ENCODE results near the gene NECTIN2.
A peak's percentile ranks its signal among the peaks of the same experiment; 100 is the strongest.
"Not testable (repeated sequence)": the region's sequence is repeated elsewhere in the genome, so short reads cannot be mapped to it uniquely, and the experiment has no call there.

Gene NECTIN2

DNA sequence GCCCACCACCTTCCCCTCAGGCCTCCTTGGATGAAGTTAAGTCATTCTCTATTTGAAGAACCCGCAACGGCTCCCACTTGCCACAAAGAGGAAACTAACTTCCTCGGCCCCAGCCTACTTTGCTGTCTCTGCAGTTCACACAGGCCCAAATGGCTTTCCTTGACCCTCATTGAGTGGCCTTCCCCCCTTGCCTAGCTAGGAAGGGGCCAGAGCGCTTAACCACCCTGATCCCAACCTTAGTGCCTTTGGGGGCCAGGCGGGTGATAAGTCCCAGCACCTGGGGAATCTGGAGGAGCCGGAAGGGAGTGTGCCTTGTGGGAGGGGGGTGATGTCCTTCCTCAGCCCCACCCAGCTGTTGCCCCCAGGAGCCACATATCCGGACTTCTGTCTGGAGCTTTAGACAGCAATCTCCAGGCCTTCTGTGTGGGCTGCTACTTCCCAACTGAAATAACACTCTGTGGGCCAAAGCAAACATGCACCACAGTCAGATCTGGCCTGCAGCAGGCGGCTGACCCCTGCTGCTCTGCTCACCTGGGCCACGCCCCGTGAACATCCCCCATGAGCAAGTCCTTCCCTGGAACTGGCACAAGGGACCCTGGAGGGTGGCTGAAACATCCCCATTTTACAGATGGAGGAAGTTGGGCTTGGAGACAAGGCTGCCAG, 10.5 kb downstream of the NECTIN2 start:
- Histone ChIP-seq H3K4me1 (ENCODE audit: control insufficient read depth, insufficient read depth, low read length) (peaks cover 5% of the 10 kb centered on the region), H3K4me3 (ENCODE audit: low read length in 2 of 2) (no peak overlapping the region), H3K27ac (ENCODE audit: low read length) (no peak overlapping the region), H3K9me3 (ENCODE audit: control insufficient read depth in 2 of 2, low read length in 2 of 2) (no peaks in the 10 kb centered on the region), H3K9ac (ENCODE audit: low read length in 2 of 2) (no peak overlapping the region), H3K36me3 (ENCODE audit: control insufficient read depth in 2 of 2, insufficient read depth in 2 of 2, low read length in 2 of 2) (peaks cover 0 to 6% of the 10 kb centered on the region in 2 donors), H3K27me3 (ENCODE audit: control insufficient read depth in 1 of 2, insufficient read depth in 2 of 2, low read length in 2 of 2) (no peaks in the 10 kb centered on the region)

DNA sequence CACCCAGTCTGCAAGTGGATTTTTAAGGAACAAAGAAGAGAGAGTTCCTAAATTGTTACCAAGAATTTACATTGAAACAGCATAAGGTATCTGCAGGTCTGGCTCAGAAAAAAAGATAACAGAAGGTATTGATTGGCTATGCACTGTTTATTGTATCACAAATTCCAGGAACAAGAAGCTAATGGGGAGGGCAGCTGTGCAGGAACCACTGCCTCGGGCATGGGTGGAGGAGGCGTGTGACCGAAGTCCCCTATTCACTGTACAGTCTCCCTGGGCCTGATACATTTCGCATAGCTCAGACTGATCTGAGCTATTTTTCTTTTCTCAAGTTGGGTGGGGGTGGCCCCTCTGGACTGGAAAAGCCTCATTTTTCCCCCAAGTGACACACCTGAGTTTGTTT, 11.7 kb downstream of the NECTIN2 start:
- Histone ChIP-seq H3K4me3 (ENCODE audit: low read length in 2 of 2) (no peak overlapping the region), H3K4me1 (ENCODE audit: control insufficient read depth, insufficient read depth, low read length) (peaks cover 4% of the 10 kb centered on the region), H3K36me3 (ENCODE audit: control insufficient read depth in 2 of 2, insufficient read depth in 2 of 2, low read length in 2 of 2) (peaks cover 0 to 6% of the 10 kb centered on the region in 2 donors), H3K27me3 (ENCODE audit: control insufficient read depth in 1 of 2, insufficient read depth in 2 of 2, low read length in 2 of 2) (no peaks in the 10 kb centered on the region), H3K9ac (ENCODE audit: low read length in 2 of 2) (no peak overlapping the region), H3K27ac (ENCODE audit: low read length) (no peak overlapping the region), H3K9me3 (ENCODE audit: control insufficient read depth in 2 of 2, low read length in 2 of 2) (no peaks in the 10 kb centered on the region)

DNA sequence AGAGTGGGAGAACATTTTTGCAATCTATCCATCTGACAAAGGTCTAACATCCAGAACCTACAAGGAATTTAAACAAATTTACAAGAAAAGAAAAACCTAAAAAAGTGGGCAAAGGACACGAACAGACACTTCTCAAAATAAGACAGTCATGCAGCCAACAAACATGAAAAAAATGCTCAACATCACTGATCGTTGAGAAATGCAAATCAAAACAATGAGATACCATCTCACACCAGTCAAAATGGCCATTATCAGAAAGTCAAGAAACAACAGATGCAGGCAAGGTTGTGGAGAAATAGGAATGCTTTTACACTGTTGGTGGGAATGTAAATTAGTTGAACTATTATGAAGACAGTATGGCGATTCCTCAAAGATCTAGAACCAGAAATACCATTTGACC, 15.5 kb downstream of the NECTIN2 start:
- not testable (repeated sequence) for H3K27me3 ChIP-seq (ENCODE audit: control insufficient read depth in 1 of 2, insufficient read depth in 2 of 2, low read length in 2 of 2); H3K4me1 ChIP-seq (ENCODE audit: control insufficient read depth, insufficient read depth, low read length); H3K27ac ChIP-seq (ENCODE audit: low read length); H3K9me3 ChIP-seq (ENCODE audit: control insufficient read depth in 2 of 2, low read length in 2 of 2); H3K4me3 ChIP-seq (ENCODE audit: low read length in 2 of 2); H3K9ac ChIP-seq (ENCODE audit: low read length in 2 of 2)
- peaks cover 11 to 14% of the 10 kb centered on the region in 2 donors for H3K36me3 ChIP-seq (ENCODE audit: control insufficient read depth in 2 of 2, insufficient read depth in 2 of 2, low read length in 2 of 2)

DNA sequence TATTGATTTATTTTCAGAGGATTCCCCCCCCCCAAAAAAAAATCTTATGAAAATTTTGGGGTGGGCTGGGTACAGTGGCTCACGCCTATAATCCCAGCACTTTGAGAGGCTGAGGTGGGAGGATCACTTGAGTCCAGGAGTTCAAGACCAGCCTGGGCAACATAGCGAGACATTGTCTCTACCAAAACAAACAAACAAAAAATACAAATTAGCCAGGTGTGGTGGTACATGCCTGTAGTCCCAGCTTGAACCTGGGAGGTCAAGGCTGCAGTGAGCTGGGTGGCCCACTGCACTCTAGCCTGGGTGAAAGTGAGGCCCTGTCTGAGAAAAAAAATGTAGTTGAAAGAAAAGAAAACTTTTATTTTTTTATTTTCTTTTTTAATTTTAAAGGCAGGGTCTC, 17.9 kb downstream of the NECTIN2 start:
- Histone ChIP-seq H3K4me1 (ENCODE audit: control insufficient read depth, insufficient read depth, low read length) (no peaks in the 10 kb centered on the region), H3K27me3 (ENCODE audit: control insufficient read depth in 1 of 2, insufficient read depth in 2 of 2, low read length in 2 of 2) (no peaks in the 10 kb centered on the region), H3K27ac (ENCODE audit: low read length) (no peak overlapping the region), H3K4me3 (ENCODE audit: low read length in 2 of 2) (no peak overlapping the region), H3K9me3 (ENCODE audit: control insufficient read depth in 2 of 2, low read length in 2 of 2) (no peaks in the 10 kb centered on the region), H3K36me3 (ENCODE audit: control insufficient read depth in 2 of 2, insufficient read depth in 2 of 2, low read length in 2 of 2) (peaks cover 14 to 16% of the 10 kb centered on the region in 2 donors), H3K9ac (ENCODE audit: low read length in 2 of 2) (no peak overlapping the region)

DNA sequence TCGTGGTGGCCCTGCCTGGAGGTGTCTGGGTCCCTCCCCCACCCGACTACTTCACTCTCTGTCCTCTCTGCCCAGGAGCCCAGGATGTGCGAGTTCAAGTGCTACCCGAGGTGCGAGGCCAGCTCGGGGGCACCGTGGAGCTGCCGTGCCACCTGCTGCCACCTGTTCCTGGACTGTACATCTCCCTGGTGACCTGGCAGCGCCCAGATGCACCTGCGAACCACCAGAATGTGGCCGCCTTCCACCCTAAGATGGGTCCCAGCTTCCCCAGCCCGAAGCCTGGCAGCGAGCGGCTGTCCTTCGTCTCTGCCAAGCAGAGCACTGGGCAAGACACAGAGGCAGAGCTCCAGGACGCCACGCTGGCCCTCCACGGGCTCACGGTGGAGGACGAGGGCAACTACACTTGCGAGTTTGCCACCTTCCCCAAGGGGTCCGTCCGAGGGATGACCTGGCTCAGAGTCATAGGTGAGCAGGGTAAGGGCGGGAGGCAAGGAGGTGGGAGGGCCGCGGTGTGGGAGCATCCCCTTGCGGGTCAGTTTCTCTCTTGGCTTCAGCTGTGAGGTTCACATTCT, 19.2 kb downstream of the NECTIN2 start:
- no peak overlapping the region for H3K9ac ChIP-seq (ENCODE audit: low read length in 2 of 2)
- no peaks in the 10 kb centered on the region for H3K27me3 ChIP-seq (ENCODE audit: control insufficient read depth in 1 of 2, insufficient read depth in 2 of 2, low read length in 2 of 2)
- H3K4me3 ChIP-seq (ENCODE audit: low read length in 2 of 2) = no peak overlapping the region
- no peaks in the 10 kb centered on the region for H3K9me3 ChIP-seq (ENCODE audit: control insufficient read depth in 2 of 2, low read length in 2 of 2)
- H3K4me1 ChIP-seq (ENCODE audit: control insufficient read depth, insufficient read depth, low read length) = peaks cover 2% of the 10 kb centered on the region
- no peak overlapping the region for H3K27ac ChIP-seq (ENCODE audit: low read length)
- H3K36me3 ChIP-seq (ENCODE audit: control insufficient read depth in 2 of 2, insufficient read depth in 2 of 2, low read length in 2 of 2) = peaks cover 13 to 16% of the 10 kb centered on the region in 2 donors

DNA sequence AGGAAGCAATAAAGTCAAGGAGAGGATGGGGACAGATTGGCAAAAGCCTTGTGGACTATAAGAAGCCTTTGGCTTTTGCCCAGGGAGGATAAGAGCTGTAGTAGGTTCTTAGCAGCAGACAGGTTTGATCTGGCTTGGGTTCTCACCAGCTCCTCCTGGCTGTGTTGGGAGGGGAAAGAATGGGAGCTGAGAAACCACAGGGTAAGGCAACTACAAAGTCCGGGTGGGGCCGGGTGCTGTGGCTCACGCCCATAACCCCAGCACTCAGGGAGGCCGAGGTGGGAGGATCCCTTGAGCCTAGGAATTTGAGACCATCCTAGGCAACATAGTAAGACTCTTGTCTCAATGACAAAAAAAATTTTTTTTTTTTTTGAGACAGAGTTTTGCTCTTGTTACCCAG, 20.6 kb downstream of the NECTIN2 start:
- peaks cover 2% of the 10 kb centered on the region for H3K4me1 ChIP-seq (ENCODE audit: control insufficient read depth, insufficient read depth, low read length)
- peaks cover 15 to 18% of the 10 kb centered on the region in 2 donors for H3K36me3 ChIP-seq (ENCODE audit: control insufficient read depth in 2 of 2, insufficient read depth in 2 of 2, low read length in 2 of 2)
- H3K9me3 ChIP-seq (ENCODE audit: control insufficient read depth in 2 of 2, low read length in 2 of 2) = no peaks in the 10 kb centered on the region
- H3K9ac ChIP-seq (ENCODE audit: low read length in 2 of 2) = no peak overlapping the region
- no peak overlapping the region for H3K4me3 ChIP-seq (ENCODE audit: low read length in 2 of 2)
- H3K27ac ChIP-seq (ENCODE audit: low read length) = no peak overlapping the region
- H3K27me3 ChIP-seq (ENCODE audit: control insufficient read depth in 1 of 2, insufficient read depth in 2 of 2, low read length in 2 of 2) = no peaks in the 10 kb centered on the region

DNA sequence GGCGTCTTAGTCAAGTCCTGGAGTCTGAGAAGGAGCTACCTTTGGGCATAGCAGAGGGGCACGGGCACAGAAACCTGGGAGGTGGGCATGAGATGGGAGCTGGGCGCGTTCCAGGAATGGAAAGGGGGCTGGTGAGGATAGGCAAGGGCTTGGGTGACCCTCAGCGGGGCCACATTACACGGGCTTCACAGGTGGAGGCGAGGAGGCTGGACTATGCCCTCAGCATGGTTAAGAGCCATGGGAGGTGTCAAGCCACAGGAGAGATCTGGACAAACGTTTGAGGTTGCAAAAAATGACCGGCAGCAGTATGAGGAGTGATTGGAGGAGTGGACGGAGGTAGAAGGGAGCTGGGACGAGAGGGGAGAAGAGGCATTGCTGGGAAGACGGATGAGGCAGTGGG, 21.5 kb downstream of the NECTIN2 start:
- H3K9ac ChIP-seq (ENCODE audit: low read length in 2 of 2) = no peak overlapping the region
- no peaks in the 10 kb centered on the region for H3K9me3 ChIP-seq (ENCODE audit: control insufficient read depth in 2 of 2, low read length in 2 of 2)
- H3K36me3 ChIP-seq (ENCODE audit: control insufficient read depth in 2 of 2, insufficient read depth in 2 of 2, low read length in 2 of 2) = peaks cover 24 to 27% of the 10 kb centered on the region in 2 donors
- H3K4me3 ChIP-seq (ENCODE audit: low read length in 2 of 2) = no peak overlapping the region
- H3K27ac ChIP-seq (ENCODE audit: low read length) = no peak overlapping the region
- no peaks in the 10 kb centered on the region for H3K27me3 ChIP-seq (ENCODE audit: control insufficient read depth in 1 of 2, insufficient read depth in 2 of 2, low read length in 2 of 2)
- peaks cover 2% of the 10 kb centered on the region for H3K4me1 ChIP-seq (ENCODE audit: control insufficient read depth, insufficient read depth, low read length)

DNA sequence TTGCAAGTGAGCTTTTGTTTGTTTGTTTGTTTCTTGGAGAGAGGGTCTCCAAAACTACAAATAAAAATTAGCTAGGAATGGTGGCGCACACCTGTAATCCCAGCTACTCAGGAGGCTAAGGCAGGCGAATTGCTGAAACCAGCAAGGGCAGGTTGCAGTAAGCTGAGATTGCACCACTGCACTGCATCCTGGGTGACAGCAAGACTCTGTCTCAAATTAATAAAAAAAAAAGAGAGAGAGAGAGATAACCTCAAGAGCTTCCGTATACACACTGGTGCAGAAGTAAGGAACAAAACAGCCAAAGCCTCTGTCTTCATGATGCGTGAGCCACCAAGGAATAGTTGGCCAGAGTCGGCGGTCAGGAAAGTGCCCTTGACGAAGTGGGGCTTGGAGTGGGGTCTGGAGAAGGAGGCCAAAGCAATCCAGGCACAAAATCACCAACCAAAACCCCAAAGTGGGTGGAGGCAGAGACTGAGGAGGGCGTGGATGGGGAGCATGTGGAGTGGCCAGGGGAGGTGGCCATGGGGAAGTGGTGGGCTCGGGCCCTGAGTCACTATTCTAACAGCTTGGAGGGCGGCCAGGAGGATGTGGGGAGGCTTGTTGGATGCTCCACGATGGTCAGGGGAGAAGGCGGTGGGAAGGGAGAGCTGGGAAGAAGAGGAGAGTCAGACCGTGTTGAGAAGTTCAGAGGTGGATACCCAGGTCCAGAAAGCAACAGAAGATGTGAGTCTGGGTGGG, 23.8 kb downstream of the NECTIN2 start:
- Histone ChIP-seq H3K27ac (ENCODE audit: low read length) (no peak overlapping the region), H3K4me1 (ENCODE audit: control insufficient read depth, insufficient read depth, low read length) (peaks cover 2% of the 10 kb centered on the region), H3K4me3 (ENCODE audit: low read length in 2 of 2) (no peak overlapping the region), H3K9me3 (ENCODE audit: control insufficient read depth in 2 of 2, low read length in 2 of 2) (no peaks in the 10 kb centered on the region), H3K9ac (ENCODE audit: low read length in 2 of 2) (peak overlapping the region in 1 of 2 donors; percentile 9), H3K27me3 (ENCODE audit: control insufficient read depth in 1 of 2, insufficient read depth in 2 of 2, low read length in 2 of 2) (no peaks in the 10 kb centered on the region), H3K36me3 (ENCODE audit: control insufficient read depth in 2 of 2, insufficient read depth in 2 of 2, low read length in 2 of 2) (peaks cover 39 to 45% of the 10 kb centered on the region in 2 donors)

DNA sequence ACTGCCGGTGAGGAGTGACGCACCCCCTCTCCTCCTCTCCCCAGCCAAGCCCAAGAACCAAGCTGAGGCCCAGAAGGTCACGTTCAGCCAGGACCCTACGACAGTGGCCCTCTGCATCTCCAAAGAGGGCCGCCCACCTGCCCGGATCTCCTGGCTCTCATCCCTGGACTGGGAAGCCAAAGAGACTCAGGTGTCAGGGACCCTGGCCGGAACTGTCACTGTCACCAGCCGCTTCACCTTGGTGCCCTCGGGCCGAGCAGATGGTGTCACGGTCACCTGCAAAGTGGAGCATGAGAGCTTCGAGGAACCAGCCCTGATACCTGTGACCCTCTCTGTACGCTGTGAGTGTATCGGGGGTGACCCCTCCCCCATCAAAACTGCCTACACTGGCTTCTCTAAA, 25.7 kb downstream of the NECTIN2 start:
- Histone ChIP-seq H3K4me1 (ENCODE audit: control insufficient read depth, insufficient read depth, low read length) (peaks cover 2% of the 10 kb centered on the region), H3K27ac (ENCODE audit: low read length) (no peak overlapping the region), H3K27me3 (ENCODE audit: control insufficient read depth in 1 of 2, insufficient read depth in 2 of 2, low read length in 2 of 2) (no peaks in the 10 kb centered on the region), H3K36me3 (ENCODE audit: control insufficient read depth in 2 of 2, insufficient read depth in 2 of 2, low read length in 2 of 2) (peaks cover 41 to 44% of the 10 kb centered on the region in 2 donors), H3K9ac (ENCODE audit: low read length in 2 of 2) (no peak overlapping the region), H3K9me3 (ENCODE audit: control insufficient read depth in 2 of 2, low read length in 2 of 2) (no peaks in the 10 kb centered on the region), H3K4me3 (ENCODE audit: low read length in 2 of 2) (no peak overlapping the region)

DNA sequence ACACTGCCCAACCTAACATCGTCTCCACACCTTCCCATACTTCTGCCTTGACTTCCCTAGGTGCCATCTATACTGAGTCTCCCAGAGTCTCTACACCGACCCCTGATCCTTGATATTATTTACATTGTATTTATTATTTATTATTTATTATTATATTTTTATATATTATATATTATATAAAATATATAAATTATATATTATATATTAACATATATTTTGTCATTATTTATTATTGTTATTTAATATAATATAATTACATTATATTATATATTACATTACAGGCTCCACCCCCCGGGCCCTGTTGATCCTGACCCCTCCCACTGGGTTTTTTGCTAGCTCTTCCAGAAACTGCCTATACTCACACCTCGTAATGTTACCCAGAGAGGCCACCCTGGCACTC, 26.6 kb downstream of the NECTIN2 start:
- Histone ChIP-seq H3K4me1 (ENCODE audit: control insufficient read depth, insufficient read depth, low read length) (peaks cover 2% of the 10 kb centered on the region), H3K9ac (ENCODE audit: low read length in 2 of 2) (no peak overlapping the region), H3K9me3 (ENCODE audit: control insufficient read depth in 2 of 2, low read length in 2 of 2) (no peaks in the 10 kb centered on the region), H3K4me3 (ENCODE audit: low read length in 2 of 2) (no peak overlapping the region), H3K36me3 (ENCODE audit: control insufficient read depth in 2 of 2, insufficient read depth in 2 of 2, low read length in 2 of 2) (peaks cover 43 to 51% of the 10 kb centered on the region in 2 donors), H3K27me3 (ENCODE audit: control insufficient read depth in 1 of 2, insufficient read depth in 2 of 2, low read length in 2 of 2) (no peaks in the 10 kb centered on the region), H3K27ac (ENCODE audit: low read length) (no peak overlapping the region)

DNA sequence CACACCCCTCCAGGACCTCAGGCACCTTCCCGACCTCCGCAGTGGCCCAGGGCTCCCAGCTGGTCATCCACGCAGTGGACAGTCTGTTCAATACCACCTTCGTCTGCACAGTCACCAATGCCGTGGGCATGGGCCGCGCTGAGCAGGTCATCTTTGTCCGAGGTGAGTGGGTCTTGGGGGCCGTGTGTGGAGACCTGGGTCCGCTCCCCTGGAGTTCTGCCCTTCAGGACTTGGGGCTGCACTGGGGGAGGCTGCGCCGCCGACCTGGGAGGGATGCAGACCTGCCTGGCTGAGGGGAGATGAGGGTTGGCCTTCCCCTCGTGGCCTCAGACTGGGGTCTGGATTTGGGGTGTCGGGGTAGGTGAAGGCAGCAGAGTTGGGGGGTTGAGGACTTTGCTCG, 28.2 kb downstream of the NECTIN2 start:
- H3K36me3 ChIP-seq (ENCODE audit: control insufficient read depth in 2 of 2, insufficient read depth in 2 of 2, low read length in 2 of 2) = peaks cover 45 to 48% of the 10 kb centered on the region in 2 donors
- H3K4me1 ChIP-seq (ENCODE audit: control insufficient read depth, insufficient read depth, low read length) = peaks cover 2% of the 10 kb centered on the region
- H3K27me3 ChIP-seq (ENCODE audit: control insufficient read depth in 1 of 2, insufficient read depth in 2 of 2, low read length in 2 of 2) = no peaks in the 10 kb centered on the region

More for the DNA sequence above, 28.2 kb downstream of the NECTIN2 start:
- no peak overlapping the region for H3K4me3 ChIP-seq (ENCODE audit: low read length in 2 of 2)
- H3K9me3 ChIP-seq (ENCODE audit: control insufficient read depth in 2 of 2, low read length in 2 of 2) = no peaks in the 10 kb centered on the region
- H3K9ac ChIP-seq (ENCODE audit: low read length in 2 of 2) = no peak overlapping the region
- no peak overlapping the region for H3K27ac ChIP-seq (ENCODE audit: low read length)
